ENCODE results near the gene APCDD1. TPM values are rescaled to one million over a fixed set of nuclear protein-coding genes. Genes with fewer than 3 reads are reported as not detected.

Gene APCDD1
- total RNA-seq, 1 experiment from 2014 or later = 0.54 TPM

DNA sequence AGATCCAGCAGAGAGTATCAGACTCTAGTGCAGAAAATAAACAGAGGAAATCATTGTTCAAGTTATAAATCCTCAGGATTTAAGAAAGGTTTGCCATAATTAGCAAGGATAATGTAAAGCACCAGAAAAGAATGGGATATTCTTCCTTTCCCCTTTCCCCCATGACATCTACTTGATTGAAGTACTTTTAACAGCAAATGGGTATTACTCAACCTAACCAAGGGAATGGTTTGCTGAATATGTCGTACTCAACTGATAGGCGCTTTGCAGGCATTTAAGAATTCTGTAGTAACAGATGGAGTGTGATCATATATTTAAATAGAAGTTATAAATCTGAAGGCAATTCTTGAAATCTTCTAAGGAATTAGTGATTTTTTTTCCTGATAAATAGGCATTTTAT lies 2.7 kb downstream of the APCDD1 start:
- no TSS peak for BruUV-seq (replicated peaks)
- TF ChIP-seq, protein P1, sequence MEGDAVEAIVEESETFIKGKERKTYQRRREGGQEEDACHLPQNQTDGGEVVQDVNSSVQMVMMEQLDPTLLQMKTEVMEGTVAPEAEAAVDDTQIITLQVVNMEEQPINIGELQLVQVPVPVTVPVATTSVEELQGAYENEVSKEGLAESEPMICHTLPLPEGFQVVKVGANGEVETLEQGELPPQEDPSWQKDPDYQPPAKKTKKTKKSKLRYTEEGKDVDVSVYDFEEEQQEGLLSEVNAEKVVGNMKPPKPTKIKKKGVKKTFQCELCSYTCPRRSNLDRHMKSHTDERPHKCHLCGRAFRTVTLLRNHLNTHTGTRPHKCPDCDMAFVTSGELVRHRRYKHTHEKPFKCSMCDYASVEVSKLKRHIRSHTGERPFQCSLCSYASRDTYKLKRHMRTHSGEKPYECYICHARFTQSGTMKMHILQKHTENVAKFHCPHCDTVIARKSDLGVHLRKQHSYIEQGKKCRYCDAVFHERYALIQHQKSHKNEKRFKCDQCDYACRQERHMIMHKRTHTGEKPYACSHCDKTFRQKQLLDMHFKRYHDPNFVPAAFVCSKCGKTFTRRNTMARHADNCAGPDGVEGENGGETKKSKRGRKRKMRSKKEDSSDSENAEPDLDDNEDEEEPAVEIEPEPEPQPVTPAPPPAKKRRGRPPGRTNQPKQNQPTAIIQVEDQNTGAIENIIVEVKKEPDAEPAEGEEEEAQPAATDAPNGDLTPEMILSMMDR (IDR thresholded peaks at IDR 0.05; ENCODE audit: unreplicated experiment) = no peak
- H3K27me3 Mint-ChIP-seq (ENCODE audit: insufficient read depth, unreplicated experiment) = no peaks in the 10 kb centered on the region
- DNase-seq (ENCODE audit: unreplicated experiment) = no peak
- CTCF ChIA-PET = interaction anchor here (0.6 kb wide), 1 partner anchor 77 kb away, joined by 4 read pairs; no protein-coding TSS in a partner anchor
- no peak overlapping the region for H3K4me3 Mint-ChIP-seq (ENCODE audit: unreplicated experiment)
- H3K36me3 Mint-ChIP-seq (ENCODE audit: insufficient read depth, unreplicated experiment) = no peaks in the 10 kb centered on the region
- H3K27ac Mint-ChIP-seq (ENCODE audit: low read depth, unreplicated experiment) = no peak overlapping the region
- POLR2A ChIA-PET = interaction anchor here (1.0 kb wide), 1 partner anchor 8 kb away, joined by 3 read pairs; no protein-coding TSS in a partner anchor
- no peaks in the 10 kb centered on the region for H3K9me3 Mint-ChIP-seq (ENCODE audit: unreplicated experiment)
- intact Hi-C loops (cut with micrococcal nuclease) = no loop called here
- no peaks in the 10 kb centered on the region for H3K4me1 Mint-ChIP-seq (ENCODE audit: insufficient read depth, unreplicated experiment)

DNA sequence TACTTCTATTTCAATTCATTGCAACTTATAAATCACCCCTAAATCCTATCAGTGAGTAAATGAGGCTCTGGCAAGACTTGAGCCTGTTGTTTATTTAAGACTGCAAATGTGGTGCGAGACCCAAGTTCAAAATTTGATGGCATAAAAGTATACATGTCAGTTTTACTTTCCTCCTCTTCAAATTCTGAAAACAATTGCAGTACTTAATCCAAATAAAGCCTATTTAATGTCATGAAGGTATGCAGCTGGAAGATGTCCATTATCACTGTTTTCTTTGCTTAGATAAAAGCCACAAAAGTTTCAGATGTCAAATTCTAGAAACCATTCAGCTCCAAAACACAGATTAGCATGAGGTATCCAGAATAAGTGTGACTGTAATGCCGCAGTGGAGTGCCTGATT lies 3.3 kb downstream of the APCDD1 start:
- no peaks in the 10 kb centered on the region for H3K9me3 Mint-ChIP-seq (ENCODE audit: unreplicated experiment)
- H3K4me1 Mint-ChIP-seq (ENCODE audit: insufficient read depth, unreplicated experiment) = no peaks in the 10 kb centered on the region
- POLR2A ChIA-PET = interaction anchor here (0.6 to 1.0 kb wide), 2 partner anchors 26 to 483 kb away, joined by 3 read pairs; no protein-coding TSS in a partner anchor
- no peaks in the 10 kb centered on the region for H3K27me3 Mint-ChIP-seq (ENCODE audit: insufficient read depth, unreplicated experiment)
- DNase-seq (ENCODE audit: unreplicated experiment) = no peak
- H3K36me3 Mint-ChIP-seq (ENCODE audit: insufficient read depth, unreplicated experiment) = no peaks in the 10 kb centered on the region
- no TSS peak for BruUV-seq (replicated peaks)
- TF ChIP-seq, protein P1 (IDR thresholded peaks at IDR 0.05; ENCODE audit: unreplicated experiment) = no peak
- no peak overlapping the region for H3K27ac Mint-ChIP-seq (ENCODE audit: low read depth, unreplicated experiment)
- no peak overlapping the region for H3K4me3 Mint-ChIP-seq (ENCODE audit: unreplicated experiment)
- intact Hi-C loops (cut with micrococcal nuclease) = no loop called here
- CTCF ChIA-PET = interaction anchor here (0.6 to 0.7 kb wide), 2 partner anchors 16 to 77 kb away, joined by 3 to 4 read pairs; no protein-coding TSS in a partner anchor

DNA sequence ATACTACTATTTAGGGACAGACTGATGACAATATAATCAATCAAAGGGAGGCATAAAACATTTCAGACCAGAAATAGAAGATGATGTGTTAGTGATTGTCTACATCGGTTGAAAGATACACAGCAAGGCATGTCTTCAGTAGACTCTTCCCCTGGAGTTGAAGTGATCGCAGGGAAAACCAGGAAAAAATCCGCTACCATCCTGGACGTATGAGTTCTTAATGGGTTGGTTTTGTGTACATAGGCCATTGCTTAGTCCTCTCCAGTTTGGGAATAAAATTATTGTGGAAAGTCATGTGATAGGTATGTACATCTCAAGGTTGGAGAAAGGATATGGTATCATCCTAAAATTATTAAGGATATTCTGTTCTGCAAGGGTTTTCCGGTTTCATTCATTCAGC lies 4.3 kb downstream of the APCDD1 start:
- H3K4me3 Mint-ChIP-seq (ENCODE audit: unreplicated experiment) = no peak overlapping the region
- no peaks in the 10 kb centered on the region for H3K4me1 Mint-ChIP-seq (ENCODE audit: insufficient read depth, unreplicated experiment)
- H3K36me3 Mint-ChIP-seq (ENCODE audit: insufficient read depth, unreplicated experiment) = no peaks in the 10 kb centered on the region
- BruUV-seq (replicated peaks) = no TSS peak
- H3K9me3 Mint-ChIP-seq (ENCODE audit: unreplicated experiment) = no peaks in the 10 kb centered on the region
- ChIA-PET CTCF (no interaction called here), POLR2A (interaction anchor here (0.7 to 1.0 kb wide), 3 partner anchors 13 to 41 kb away, joined by 3 read pairs; no protein-coding TSS in a partner anchor)
- no peaks in the 10 kb centered on the region for H3K27me3 Mint-ChIP-seq (ENCODE audit: insufficient read depth, unreplicated experiment)
- TF ChIP-seq, protein P1 (IDR thresholded peaks at IDR 0.05; ENCODE audit: unreplicated experiment) = no peak
- intact Hi-C loops (cut with micrococcal nuclease) = no loop called here
- no peak overlapping the region for H3K27ac Mint-ChIP-seq (ENCODE audit: low read depth, unreplicated experiment)
- DNase-seq (ENCODE audit: unreplicated experiment) = no peak

DNA sequence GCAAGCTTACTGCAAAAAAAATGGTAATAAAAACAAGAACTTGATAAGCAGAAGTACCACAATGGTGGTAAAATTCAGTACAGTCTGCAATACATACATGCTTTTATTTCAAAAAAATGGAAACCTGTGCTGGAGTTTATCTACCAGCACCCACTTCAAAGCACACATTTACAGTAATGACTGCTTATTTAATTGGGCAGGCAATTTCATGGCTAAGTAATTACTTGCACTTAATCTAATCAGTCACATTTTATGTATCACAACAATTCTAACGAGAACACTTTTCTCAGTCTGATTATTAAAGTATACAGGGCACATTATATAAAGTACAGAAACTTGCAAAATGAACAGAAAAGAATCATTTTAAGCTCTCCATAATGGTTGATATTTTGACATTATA lies 5.2 kb downstream of the APCDD1 start:
- no peaks in the 10 kb centered on the region for H3K36me3 Mint-ChIP-seq (ENCODE audit: insufficient read depth, unreplicated experiment)

More for the DNA sequence above, 5.2 kb downstream of the APCDD1 start:
- Mint-ChIP-seq H3K27ac (ENCODE audit: low read depth, unreplicated experiment) (no peak overlapping the region), H3K9me3 (ENCODE audit: unreplicated experiment) (no peaks in the 10 kb centered on the region), H3K4me1 (ENCODE audit: insufficient read depth, unreplicated experiment) (no peaks in the 10 kb centered on the region), H3K4me3 (ENCODE audit: unreplicated experiment) (no peak overlapping the region), H3K27me3 (ENCODE audit: insufficient read depth, unreplicated experiment) (no peaks in the 10 kb centered on the region)
- TF ChIP-seq, protein P1 (IDR thresholded peaks at IDR 0.05; ENCODE audit: unreplicated experiment) = no peak
- no TSS peak for BruUV-seq (replicated peaks)
- ChIA-PET CTCF (interaction anchor here (0.7 kb wide), 1 partner anchor 1100 kb away, joined by 6 read pairs; no protein-coding TSS in a partner anchor), POLR2A (interaction anchor here (1.0 kb wide), 1 partner anchor 42 kb away, joined by 3 read pairs; no protein-coding TSS in a partner anchor)
- intact Hi-C loops (cut with micrococcal nuclease) = no loop called here
- no peak for DNase-seq (ENCODE audit: unreplicated experiment)
